ENCODE results near the gene SSPN. TPM values are rescaled to one million over a fixed set of nuclear protein-coding genes. Genes with fewer than 3 reads are reported as not detected.
A peak's percentile ranks its signal among the peaks of the same experiment; 100 is the strongest.

SSPN gene
- total RNA-seq, 1 experiment from 2014 or later, result 0.31 TPM

GRCh38 chr12:26198742-26199141 lies 3.4 kb downstream of the SSPN start:
- DNase-seq, result no peak
- Histone ChIP-seq H3K4me3 (ENCODE audit: insufficient read depth, low read depth, low read length) (no peak overlapping the region), H3K27me3 (ENCODE audit: control insufficient read depth, insufficient read depth, low read length) (peaks cover 30% of the 10 kb centered on the region), H3K36me3 (replicated peaks; ENCODE audit: control insufficient read depth, insufficient read depth, low read length) (no peaks in the 10 kb centered on the region)

GRCh38 chr12:26203167-26203780 lies 7.9 kb downstream of the SSPN start:
- Histone ChIP-seq H3K4me3 (ENCODE audit: insufficient read depth, low read depth, low read length) (no peak overlapping the region), H3K27me3 (ENCODE audit: control insufficient read depth, insufficient read depth, low read length) (no peaks in the 10 kb centered on the region), H3K36me3 (replicated peaks; ENCODE audit: control insufficient read depth, insufficient read depth, low read length) (no peaks in the 10 kb centered on the region)
- no peak for DNase-seq

GRCh38 chr12:26204612-26205289 lies 9.4 kb downstream of the SSPN start:
- no peaks in the 10 kb centered on the region for H3K36me3 ChIP-seq (replicated peaks; ENCODE audit: control insufficient read depth, insufficient read depth, low read length)
- no peaks in the 10 kb centered on the region for H3K27me3 ChIP-seq (ENCODE audit: control insufficient read depth, insufficient read depth, low read length)
- no peak overlapping the region for H3K4me3 ChIP-seq (ENCODE audit: insufficient read depth, low read depth, low read length)
- DNase-seq, result no peak

- H3K36me3 ChIP-seq (replicated peaks; ENCODE audit: control insufficient read depth, insufficient read depth, low read length), result no peaks in the 10 kb centered on the region
- H3K27me3 ChIP-seq (ENCODE audit: control insufficient read depth, insufficient read depth, low read length), result no peaks in the 10 kb centered on the region
- DNase-seq, result no peak
- no peak overlapping the region for H3K4me3 ChIP-seq (ENCODE audit: insufficient read depth, low read depth, low read length)
Measured at GRCh38 chr12:26205298-26205697, 9.9 kb downstream of the SSPN start.

GRCh38 chr12:26205941-26206340 lies 10.6 kb downstream of the SSPN start:
- Histone ChIP-seq H3K36me3 (replicated peaks; ENCODE audit: control insufficient read depth, insufficient read depth, low read length) (no peaks in the 10 kb centered on the region), H3K27me3 (ENCODE audit: control insufficient read depth, insufficient read depth, low read length) (no peaks in the 10 kb centered on the region), H3K4me3 (ENCODE audit: insufficient read depth, low read depth, low read length) (no peak overlapping the region)
- DNase-seq, result no peak

GRCh38 chr12:26211331-26211730 lies 16.0 kb downstream of the SSPN start:
- DNase-seq, result no peak
- H3K27me3 ChIP-seq (ENCODE audit: control insufficient read depth, insufficient read depth, low read length), result no peaks in the 10 kb centered on the region

GRCh38 chr12:26212396-26212795 lies 17.0 kb downstream of the SSPN start:
- no peak overlapping the region for H3K4me3 ChIP-seq (ENCODE audit: insufficient read depth, low read depth, low read length)
- no peaks in the 10 kb centered on the region for H3K36me3 ChIP-seq (replicated peaks; ENCODE audit: control insufficient read depth, insufficient read depth, low read length)
- no peaks in the 10 kb centered on the region for H3K27me3 ChIP-seq (ENCODE audit: control insufficient read depth, insufficient read depth, low read length)
- no peak for DNase-seq

More at GRCh38 chr12:26211331-26211730, 16.0 kb downstream of the SSPN start:
- no peak overlapping the region for H3K4me3 ChIP-seq (ENCODE audit: insufficient read depth, low read depth, low read length)
- H3K36me3 ChIP-seq (replicated peaks; ENCODE audit: control insufficient read depth, insufficient read depth, low read length), result no peaks in the 10 kb centered on the region

- DNase-seq, result no peak
- H3K4me3 ChIP-seq (ENCODE audit: insufficient read depth, low read depth, low read length), result no peak overlapping the region
- no peaks in the 10 kb centered on the region for H3K36me3 ChIP-seq (replicated peaks; ENCODE audit: control insufficient read depth, insufficient read depth, low read length)
Measured at GRCh38 chr12:26212988-26213387, 17.6 kb downstream of the SSPN start.

GRCh38 chr12:26214121-26214520 lies 18.7 kb downstream of the SSPN start:
- no peak for DNase-seq
- Histone ChIP-seq H3K36me3 (replicated peaks; ENCODE audit: control insufficient read depth, insufficient read depth, low read length) (no peaks in the 10 kb centered on the region), H3K27me3 (ENCODE audit: control insufficient read depth, insufficient read depth, low read length) (no peaks in the 10 kb centered on the region), H3K4me3 (ENCODE audit: insufficient read depth, low read depth, low read length) (no peak overlapping the region)

More at GRCh38 chr12:26212988-26213387, 17.6 kb downstream of the SSPN start:
- no peaks in the 10 kb centered on the region for H3K27me3 ChIP-seq (ENCODE audit: control insufficient read depth, insufficient read depth, low read length)

GRCh38 chr12:26219736-26220135 lies 24.4 kb downstream of the SSPN start:
- DNase-seq, result no peak

GRCh38 chr12:26224657-26225056 lies 29.3 kb downstream of the SSPN start:
- Histone ChIP-seq H3K27me3 (ENCODE audit: control insufficient read depth, insufficient read depth, low read length) (peaks cover 25% of the 10 kb centered on the region), H3K4me3 (ENCODE audit: insufficient read depth, low read depth, low read length) (no peak overlapping the region), H3K36me3 (replicated peaks; ENCODE audit: control insufficient read depth, insufficient read depth, low read length) (no peaks in the 10 kb centered on the region)
- DNase-seq, result no peak

More at GRCh38 chr12:26219736-26220135, 24.4 kb downstream of the SSPN start:
- Histone ChIP-seq H3K4me3 (ENCODE audit: insufficient read depth, low read depth, low read length) (no peak overlapping the region), H3K36me3 (replicated peaks; ENCODE audit: control insufficient read depth, insufficient read depth, low read length) (no peaks in the 10 kb centered on the region), H3K27me3 (ENCODE audit: control insufficient read depth, insufficient read depth, low read length) (no peaks in the 10 kb centered on the region)

- H3K36me3 ChIP-seq (replicated peaks; ENCODE audit: control insufficient read depth, insufficient read depth, low read length), result no peaks in the 10 kb centered on the region
- peaks cover 25% of the 10 kb centered on the region for H3K27me3 ChIP-seq (ENCODE audit: control insufficient read depth, insufficient read depth, low read length)
- H3K4me3 ChIP-seq (ENCODE audit: insufficient read depth, low read depth, low read length), result 0 out of 2 replicates have a peak overlapping the region, but pooled peaks have one; percentile 1
- peak; percentile 8 for DNase-seq
Measured at GRCh38 chr12:26226122-26226521, 30.7 kb downstream of the SSPN start.

- H3K4me3 ChIP-seq (ENCODE audit: insufficient read depth, low read depth, low read length), result peak overlapping the region; percentile 29; the same call in 1 of the 2 replicates
- peak; percentile 73 for DNase-seq
- H3K36me3 ChIP-seq (replicated peaks; ENCODE audit: control insufficient read depth, insufficient read depth, low read length), result no peaks in the 10 kb centered on the region
- H3K27me3 ChIP-seq (ENCODE audit: control insufficient read depth, insufficient read depth, low read length), result peaks cover 25% of the 10 kb centered on the region
Measured at GRCh38 chr12:26226629-26227360, 31.4 kb downstream of the SSPN start.

- Histone ChIP-seq H3K36me3 (replicated peaks; ENCODE audit: control insufficient read depth, insufficient read depth, low read length) (no peaks in the 10 kb centered on the region), H3K4me3 (ENCODE audit: insufficient read depth, low read depth, low read length) (no peak overlapping the region), H3K27me3 (ENCODE audit: control insufficient read depth, insufficient read depth, low read length) (peaks cover 25% of the 10 kb centered on the region)
- DNase-seq, result no peak
Measured at GRCh38 chr12:26227361-26227745, 32.0 kb downstream of the SSPN start.

- Histone ChIP-seq H3K27me3 (ENCODE audit: control insufficient read depth, insufficient read depth, low read length) (peaks cover 25% of the 10 kb centered on the region), H3K36me3 (replicated peaks; ENCODE audit: control insufficient read depth, insufficient read depth, low read length) (no peaks in the 10 kb centered on the region), H3K4me3 (ENCODE audit: insufficient read depth, low read depth, low read length) (no peak overlapping the region)
- no peak for DNase-seq
Measured at GRCh38 chr12:26229910-26230309, 34.5 kb downstream of the SSPN start.
